Fibroblast of villous mesenchyme (primary cell): ENCODE measurements around the gene FHOD3. TPM values are rescaled to one million over a fixed set of nuclear protein-coding genes. Genes with fewer than 3 reads are reported as not detected.

Experiments used
- DNase-seq: peaks from one replicate; pipeline ENCODE4 v3.0.0-alpha.2; 2010; ENCODE audit warnings: low read depth
- H3K4me3 ChIP-seq: 2 replicates; pipeline ENCODE4 v1.5.1; 2011; ENCODE audit warnings: low read depth, mild to moderate bottlenecking, low read length
- CTCF ChIP-seq: IDR thresholded peaks from 2 replicates; pipeline ENCODE4 v1.5.1; 2012; ENCODE audit warnings: low read depth, mild to moderate bottlenecking, low read length; ENCODE audit not compliant: insufficient read depth
- total RNA-seq: library from RNA; depleted of rRNA; stranded (reverse); fragments of >200 nt; gene quantifications from 2 replicates; pipeline ENCODE4 v1.2.3, GENCODE V29; 2012

FHOD3 gene
- total RNA-seq, 1 donor = 5.2 TPM

GRCh38 chr18:36392164-36392978, 94.9 kb downstream of the FHOD3 start:
- H3K4me3 ChIP-seq = no peak overlapping the region
- no peak for DNase-seq
- no peak for TF ChIP-seq CTCF

- DNase-seq = no peak
- no peak for TF ChIP-seq CTCF
- no peak overlapping the region for H3K4me3 ChIP-seq
These were observed 95.4 kb downstream of the FHOD3 start for GRCh38 chr18:36392979-36393287.

- H3K4me3 ChIP-seq = no peak overlapping the region
- no peak for DNase-seq
- TF ChIP-seq CTCF = no peak
These were observed 97.0 kb downstream of the FHOD3 start for GRCh38 chr18:36394486-36394885.

GRCh38 chr18:36396190-36396589, 98.7 kb downstream of the FHOD3 start:
- TF ChIP-seq CTCF = no peak
- DNase-seq = no peak
- H3K4me3 ChIP-seq = no peak overlapping the region

GRCh38 chr18:36397033-36397432, 99.5 kb downstream of the FHOD3 start:
- TF ChIP-seq CTCF = no peak
- DNase-seq = no peak
- H3K4me3 ChIP-seq = no peak overlapping the region

- TF ChIP-seq CTCF = no peak
- no peak for DNase-seq
These were observed 100.9 kb downstream of the FHOD3 start for GRCh38 chr18:36398419-36398818.

GRCh38 chr18:36399055-36399454, 101.5 kb downstream of the FHOD3 start:
- no peak for DNase-seq
- TF ChIP-seq CTCF = no peak
- no peak overlapping the region for H3K4me3 ChIP-seq

More at GRCh38 chr18:36398419-36398818, 100.9 kb downstream of the FHOD3 start:
- no peak overlapping the region for H3K4me3 ChIP-seq
